ENCODE data around the gene PCDHA7.
"Not testable (repeated sequence)": the region's sequence is repeated elsewhere in the genome, so short reads cannot be mapped to it uniquely, and the experiment has no call there.

PCDHA7 gene

GRCh38 chr5:140868721-140869554 is 34.9 kb downstream of the PCDHA7 start, which contains the start of gene PCDHA11:
TSS of gene PCDHA11 (plus strand) at chr5:140868957. CDS start at chr5:140869104, 147 bp downstream.
- DNase-seq = no peak

- DNase-seq = no peak
Measured at GRCh38 chr5:140869555-140869886, 35.5 kb downstream of the PCDHA7 start.

- DNase-seq = no peak
Measured at GRCh38 chr5:140870221-140871201, 36.4 kb downstream of the PCDHA7 start.

GRCh38 chr5:140875085-140876065 is 41.3 kb downstream of the PCDHA7 start, which contains the start of gene PCDHA12:
TSS of gene PCDHA12 (plus strand) at chr5:140875308. CDS start at chr5:140875473, 165 bp downstream.
- DNase-seq = no peak

- DNase-seq = not testable (repeated sequence)
Measured at GRCh38 chr5:140876541-140877261, 42.6 kb downstream of the PCDHA7 start.

GRCh38 chr5:140877262-140877581 is 43.2 kb downstream of the PCDHA7 start:
- no peak for DNase-seq

- DNase-seq = no peak
Measured at GRCh38 chr5:140881889-140882590, 48.0 kb downstream of the PCDHA7 start, which contains the start of gene PCDHA13. TSS of gene PCDHA13 (plus strand) at chr5:140882124. CDS start at chr5:140882269, 145 bp downstream.

GRCh38 chr5:140882591-140882899 is 48.5 kb downstream of the PCDHA7 start:
- no peak for DNase-seq

GRCh38 chr5:140883373-140883772 is 49.3 kb downstream of the PCDHA7 start:
- no peak for DNase-seq

- DNase-seq = no peak
Measured at GRCh38 chr5:140883927-140884697, 50.0 kb downstream of the PCDHA7 start.

Data from stimulated activated naive CD4-positive, alpha-beta T cell treated with Interleukin-2 at 50 U/mL for 16 hours (primary cell).